EL (cell line): Measurements from ENCODE around the gene LYPD3.
A peak's percentile ranks its signal among the peaks of the same experiment; 100 is the strongest.

Experiments
- DNase-seq: peaks from one replicate; pipeline ENCODE4 v3.0.0-alpha.2; 2016

LYPD3 gene

DNA sequence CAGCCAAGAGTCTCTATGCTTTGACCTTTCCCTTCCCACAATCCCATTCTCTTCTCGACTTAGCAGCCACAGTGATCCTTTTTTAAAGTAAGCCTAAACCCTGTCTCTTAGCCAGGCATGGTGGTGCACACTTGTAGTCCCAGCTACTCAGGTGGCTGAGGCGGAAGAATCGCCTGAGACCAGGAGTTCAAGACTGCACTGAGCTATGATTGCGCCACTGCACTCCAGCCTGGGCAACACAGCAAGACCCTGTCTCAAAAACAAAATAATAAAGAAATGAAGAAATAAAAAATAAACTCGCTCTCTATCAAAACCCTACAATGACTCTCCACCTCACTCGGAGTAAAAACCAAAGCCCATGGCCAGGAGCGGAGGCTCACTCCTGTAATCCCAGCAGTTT is 36.0 kb downstream of the LYPD3 start:
- DNase-seq: no peak

DNA sequence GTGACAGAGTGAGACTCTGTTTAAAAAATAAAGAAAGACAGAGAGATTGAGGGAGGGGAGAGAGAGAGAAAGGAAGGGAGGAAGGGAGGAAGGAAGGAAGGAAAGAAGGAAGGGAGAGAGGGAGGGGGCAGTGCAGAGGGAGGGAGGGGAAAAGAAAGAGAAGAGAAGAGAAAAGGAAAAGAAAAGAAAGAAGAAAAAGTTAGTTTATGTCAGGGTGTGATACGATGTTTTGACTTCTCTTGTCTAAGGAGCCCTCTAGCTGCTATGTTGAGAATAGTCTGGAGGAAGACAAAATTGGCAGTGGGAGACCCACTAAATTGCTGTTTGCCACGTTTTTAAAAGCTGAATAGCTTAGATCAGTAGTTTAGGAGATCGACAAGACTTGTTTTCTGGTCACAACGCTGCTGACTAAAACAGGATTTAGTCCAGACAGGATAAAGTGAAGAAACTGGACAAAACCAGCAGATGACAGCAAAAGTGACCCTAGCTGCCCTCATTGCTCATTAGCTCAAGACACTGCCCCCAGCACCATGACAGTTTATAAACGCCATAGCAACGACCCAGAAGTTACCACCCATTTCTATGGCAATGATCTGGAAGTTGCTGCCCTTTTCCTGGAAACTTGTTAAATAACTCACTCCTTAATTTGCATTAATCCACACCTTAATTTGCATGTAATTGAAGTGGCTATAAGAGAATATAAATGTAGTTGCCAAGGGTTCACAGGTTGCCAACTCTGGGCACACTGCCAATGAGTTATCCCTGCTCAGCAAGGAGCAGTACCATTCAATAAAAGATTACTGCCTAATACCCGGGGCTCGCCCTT is 39.6 kb downstream of the LYPD3 start:
- peak; percentile 42 for DNase-seq

GRCh38 chr19:43423779-43424178 is 41.6 kb downstream of the LYPD3 start:
- no peak for DNase-seq

DNA sequence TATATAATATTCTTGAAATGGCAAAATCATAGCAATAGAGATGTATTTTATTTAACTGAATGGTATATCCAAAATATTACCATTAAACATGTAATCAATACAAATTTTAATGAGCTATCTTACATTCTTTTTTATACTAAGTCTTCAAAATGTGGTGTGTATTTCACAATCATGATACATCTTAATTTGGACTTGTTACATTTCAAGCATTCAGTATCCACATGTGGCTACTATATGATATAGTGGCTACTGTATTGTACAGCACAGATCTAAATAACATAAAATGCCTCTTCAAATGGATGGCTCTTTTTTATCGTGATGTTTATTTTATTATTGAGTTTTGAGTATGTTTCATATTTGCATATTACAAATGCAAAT is 42.7 kb downstream of the LYPD3 start:
- DNase-seq: no peak

DNA sequence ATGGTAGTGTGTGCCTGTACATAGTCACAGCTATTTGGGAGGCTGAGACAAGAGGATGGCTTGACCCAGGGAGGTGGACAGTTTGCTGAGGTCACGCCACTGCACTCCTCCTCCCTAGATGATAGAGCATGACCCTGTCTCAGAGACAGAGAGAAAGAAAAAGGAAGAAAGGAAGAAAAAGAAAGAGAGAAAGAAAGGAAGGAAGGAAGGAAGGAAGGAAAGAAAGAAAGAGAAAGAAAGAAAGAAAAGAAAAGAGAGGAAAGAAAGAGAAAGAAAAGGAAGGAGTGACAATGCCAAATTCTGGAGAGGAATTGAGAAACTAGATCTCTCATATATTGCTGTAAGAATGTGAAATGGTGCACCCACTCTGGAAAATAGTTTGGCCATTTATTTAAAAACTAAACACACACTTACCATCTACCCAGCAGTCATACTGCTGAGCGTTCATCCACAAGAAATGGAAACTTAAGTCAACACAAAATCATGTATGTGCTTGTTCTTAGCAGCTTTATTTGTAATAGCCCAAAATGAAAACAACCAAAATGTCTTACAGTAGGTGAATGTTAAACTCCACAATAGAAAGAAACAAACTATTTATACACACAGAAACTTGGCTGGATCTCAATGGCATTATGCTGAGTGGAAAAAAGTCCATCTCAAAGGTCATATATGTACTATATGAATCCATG is 43.3 kb downstream of the LYPD3 start:
- DNase-seq: no peak

GRCh38 chr19:43420954-43421353 is 44.5 kb downstream of the LYPD3 start:
- no peak for DNase-seq

DNA sequence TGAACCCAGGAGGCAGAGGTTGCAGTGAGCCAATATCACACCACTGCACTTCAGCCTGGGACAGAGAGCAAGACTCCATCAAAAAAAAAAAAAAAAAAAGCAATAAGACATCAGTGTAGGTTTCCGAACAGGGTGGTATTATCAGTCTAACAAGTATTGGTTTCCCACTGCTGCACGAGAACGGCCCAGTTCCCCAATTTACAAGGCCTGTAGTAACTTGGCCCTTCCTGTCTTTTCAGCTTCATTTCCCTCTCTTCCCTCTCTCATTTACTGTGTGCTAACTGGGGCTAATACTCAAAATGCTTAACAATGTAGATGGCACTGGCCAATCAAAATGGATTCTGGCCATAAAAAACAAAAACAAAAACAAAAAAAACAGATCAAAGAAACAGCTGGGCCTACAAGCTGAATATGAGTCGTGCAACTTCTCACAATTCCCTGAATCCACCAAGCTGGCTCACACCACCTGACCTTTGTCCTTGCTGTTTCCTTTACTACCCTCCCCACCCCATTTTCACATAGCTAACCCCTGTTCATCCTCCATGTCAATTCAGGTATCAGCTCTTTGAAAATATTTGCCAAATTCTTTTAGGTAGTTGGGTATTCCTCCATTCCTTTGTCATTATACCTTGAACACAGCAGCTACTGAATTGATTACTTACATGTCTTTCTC is 48.3 kb downstream of the LYPD3 start:
- DNase-seq: no peak

- no peak for DNase-seq
Observed at GRCh38 chr19:43414554-43414953, 50.9 kb downstream of the LYPD3 start, which contains the start of gene TEX101. TSS of gene TEX101 (plus strand) at chr19:43414890. CDS start at chr19:43415920, 1,030 bp downstream.

DNA sequence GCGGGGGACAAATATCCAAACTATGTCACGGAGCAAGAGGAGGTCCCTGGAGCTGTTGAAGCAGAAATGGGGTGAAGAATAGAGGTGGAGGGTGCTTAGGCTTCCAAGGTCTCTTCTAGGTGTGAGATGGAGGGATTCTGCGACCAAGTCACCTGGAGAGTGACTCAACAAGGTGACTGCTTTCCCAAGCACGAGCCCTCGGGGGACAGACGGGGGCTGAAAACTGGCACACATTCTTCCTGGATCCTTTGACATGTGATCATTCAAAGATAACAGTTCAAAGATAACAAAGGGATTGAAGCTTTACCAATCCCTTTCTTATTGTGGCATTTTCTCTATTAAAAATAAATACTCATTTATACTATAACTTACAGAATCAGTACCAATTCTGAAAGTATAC is 53.0 kb downstream of the LYPD3 start:
- DNase-seq: no peak
